Peyer's patch (tissue), 4 donors: ENCODE measurements around the gene HSP90AB1. TPM values are rescaled to one million over a fixed set of nuclear protein-coding genes. Genes with fewer than 3 reads are reported as not detected.

Experiments
- DNase-seq, 3 donors: peaks; one replicate each; pipeline ENCODE4 v3.0.0-alpha.2; 2017 to 2019
- H3K27ac ChIP-seq, 4 donors: fragments of 200-600 bp; sonication (generic); one replicate each; pipeline ENCODE4 v1.5.1; 2016 to 2019
- H3K27me3 ChIP-seq, 2 donors: fragments of 200-600 bp; sonication (generic); one replicate each; pipeline ENCODE4 v1.5.1; 2019
- H3K36me3 ChIP-seq, 3 donors: fragments of 200-600 bp; sonication (generic); one replicate each; pipeline ENCODE4 v1.5.1; 2016 to 2019
- H3K4me1 ChIP-seq, 4 donors: fragments of 200-600 bp; sonication (generic); one replicate each; pipeline ENCODE4 v1.5.1; 2016 to 2019
- H3K4me3 ChIP-seq, 4 donors: fragments of 200-600 bp; sonication (generic); 1 replicate in 3 of 4; 2 replicates in 1 of 4; pipeline ENCODE4 v1.5.1; 2016 to 2019; ENCODE audit warnings: mild to moderate bottlenecking in 1 of 4
- H3K9me3 ChIP-seq, 4 donors: fragments of 200-600 bp; sonication (generic); one replicate each; pipeline ENCODE4 v1.5.1; 2016 to 2019; ENCODE audit warnings: mild to moderate bottlenecking in 1 of 4
- CTCF ChIP-seq, 6 experiments: fragments of 450-650 bp in 4 of 6; fragments of 200-600 bp in 2 of 6; sonication (generic) in 1 of 6; IDR thresholded peaks; one replicate each; pipeline ENCODE4 v1.5.1; 2017 to 2019; ENCODE audit warnings: antibody characterized with exemption in 6 of 6, mild to moderate bottlenecking in 3 of 6, moderate library complexity in 1 of 6
- POLR2A ChIP-seq, 2 donors: fragments of 450-650 bp; IDR thresholded peaks; one replicate each; pipeline ENCODE4 v1.5.1; 2017; ENCODE audit warnings: antibody characterized with exemption in 2 of 2, mild to moderate bottlenecking in 2 of 2, moderate library complexity in 2 of 2
- total RNA-seq, 4 donors: library from RNA; depleted of rRNA; stranded (reverse); fragments of >200 nt; gene quantifications; one replicate each; pipeline ENCODE4 v1.1.0, GENCODE V29; 2016

Gene HSP90AB1
- total RNA-seq, 4 donors from 2014 or later: 181 to 330 (median 254) TPM

- Histone ChIP-seq H3K36me3 (no peaks in the 10 kb centered on the region), H3K9me3 (no peaks in the 10 kb centered on the region), H3K27ac (peak within 1 kb of the TSS; percentile 49 to 72 (median 66)), H3K4me3 (peak within 1 kb of the TSS; percentile 53 to 78 (median 67)), H3K27me3 (no peaks in the 10 kb centered on the region), H3K4me1 (peaks cover 0 to 76% (median 10%) of the 10 kb centered on the region in 4 donors)
- TF ChIP-seq CTCF (IDR thresholded peaks at IDR 0.05) (peak in 3 of 6 experiments; percentile 15 to 28 (median 16)), POLR2A (IDR thresholded peaks at IDR 0.05) (no peak)
- DNase-seq: peak; percentile 82 to 90 (median 86)
Measured at GRCh38 chr6:44223319-44224028, 23.4 kb upstream of the HSP90AB1 start, which contains the start of gene SLC29A1. Gene SLC29A1 (plus strand): TSS chr6:44223595. CDS start chr6:44227314, 3,719 bp downstream.

- no peak for DNase-seq
- Histone ChIP-seq H3K27me3 (no peaks in the 10 kb centered on the region), H3K4me1 (peaks cover 0 to 68% (median 9%) of the 10 kb centered on the region in 4 donors), H3K9me3 (no peaks in the 10 kb centered on the region), H3K27ac (peak overlapping the region in 3 of 4 donors; percentile 61 to 72 (median 70)), H3K36me3 (no peaks in the 10 kb centered on the region), H3K4me3 (peak overlapping the region; percentile 53 to 78 (median 67))
- TF ChIP-seq CTCF (IDR thresholded peaks at IDR 0.05) (no peak), POLR2A (IDR thresholded peaks at IDR 0.05) (no peak)
Measured at GRCh38 chr6:44224029-44224964, 22.6 kb upstream of the HSP90AB1 start.

GRCh38 chr6:44224965-44225305 is 22.0 kb upstream of the HSP90AB1 start:
- H3K27me3 ChIP-seq: no peaks in the 10 kb centered on the region
- H3K9me3 ChIP-seq: no peaks in the 10 kb centered on the region
- H3K27ac ChIP-seq: no peak overlapping the region
- DNase-seq: no peak
- no peak overlapping the region for H3K4me3 ChIP-seq
- H3K4me1 ChIP-seq: peaks cover 0 to 63% (median 6%) of the 10 kb centered on the region in 4 donors
- TF ChIP-seq POLR2A (IDR thresholded peaks at IDR 0.05) (no peak), CTCF (IDR thresholded peaks at IDR 0.05) (no peak)
- H3K36me3 ChIP-seq: no peaks in the 10 kb centered on the region

GRCh38 chr6:44225579-44226325 is 21.1 kb upstream of the HSP90AB1 start:
- Histone ChIP-seq H3K9me3 (no peaks in the 10 kb centered on the region), H3K27ac (peak overlapping the region in 1 of 4 donors; percentile 45), H3K36me3 (no peaks in the 10 kb centered on the region), H3K4me1 (peaks cover 0 to 62% (median 5%) of the 10 kb centered on the region in 4 donors), H3K27me3 (no peaks in the 10 kb centered on the region), H3K4me3 (no peak overlapping the region)
- TF ChIP-seq POLR2A (IDR thresholded peaks at IDR 0.05) (no peak), CTCF (IDR thresholded peaks at IDR 0.05) (no peak)
- DNase-seq: peak in 1 of 3 donors; percentile 21
